Calu3 (cell line): ENCODE results near the gene GPLD1. TPM values are rescaled to one million over a fixed set of nuclear protein-coding genes. Genes with fewer than 3 reads are reported as not detected.
"Not testable (repeated sequence)": the region's sequence is repeated elsewhere in the genome, so short reads cannot be mapped to it uniquely, and the experiment has no call there.

Experiments used
- BruUV-seq: library from RNA; stranded (reverse); fragments of 400-500 nt; replicated peaks from 2 replicates; lab custom pipeline; 2021; lab: Mats Ljungman, UMichigan
- CTCF ChIA-PET: fragments of 300-600 bp; sonication (Branson Sonifier 250); formaldehyde crosslinking; loops from one replicate; lab custom pipeline; 2022; ENCODE audit warnings: antibody characterized with exemption; lab: Charles Lee
- DNase-seq: peaks from one replicate; pipeline ENCODE4 v3.0.0; 2022
- H3K27ac Mint-ChIP-seq: one replicate; pipeline ENCODE4 v1.8.0; 2022; ENCODE audit warnings: mixed read lengths; ENCODE audit not compliant: unreplicated experiment
- H3K27me3 Mint-ChIP-seq: one replicate; pipeline ENCODE4 v1.8.0; 2022; ENCODE audit warnings: mixed read lengths; ENCODE audit not compliant: unreplicated experiment
- H3K36me3 Mint-ChIP-seq: one replicate; pipeline ENCODE4 v1.8.0; 2022; ENCODE audit warnings: mild to moderate bottlenecking, moderate library complexity, mixed read lengths; ENCODE audit not compliant: insufficient read depth, unreplicated experiment
- H3K4me1 Mint-ChIP-seq: one replicate; pipeline ENCODE4 v1.8.0; 2022; ENCODE audit warnings: mild to moderate bottlenecking, low read depth, mixed read lengths; ENCODE audit not compliant: unreplicated experiment
- H3K4me3 Mint-ChIP-seq: one replicate; pipeline ENCODE4 v1.8.0; 2022; ENCODE audit warnings: mild to moderate bottlenecking, low read depth, moderate library complexity, mixed read lengths; ENCODE audit not compliant: unreplicated experiment
- H3K9me3 Mint-ChIP-seq: one replicate; pipeline ENCODE4 v1.8.0; 2022; ENCODE audit warnings: low read depth, mixed read lengths; ENCODE audit not compliant: unreplicated experiment
- CTCF ChIP-seq: fragments of 200-600 bp; IDR thresholded peaks from one replicate; pipeline ENCODE4 v1.8.0; 2022; ENCODE audit warnings: antibody characterized with exemption; ENCODE audit not compliant: unreplicated experiment
- intact Hi-C: fragments of 100-400 bp; cut with micrococcal nuclease; formaldehyde crosslinking; loops from one replicate; pipeline ENCODE4 v1.10.0; 2022; ENCODE audit not compliant: unreplicated experiment
- total RNA-seq: library from RNA; stranded (reverse); gene quantifications from 2 replicates; pipeline ENCODE4 v1.2.3, GENCODE V29; 2022

Gene GPLD1
- total RNA-seq, 1 experiment from 2014 or later, result 3.5 TPM

GRCh38 chr6:24425091-24425490, 64.3 kb downstream of the GPLD1 start:
- no peaks in the 10 kb centered on the region for H3K27me3 Mint-ChIP-seq
- no peak for DNase-seq
- H3K36me3 Mint-ChIP-seq, result peaks cover 37% of the 10 kb centered on the region
- TF ChIP-seq CTCF, result no peak
- H3K4me3 Mint-ChIP-seq, result no peak overlapping the region
- intact Hi-C loops, result no loop called here
- CTCF ChIA-PET, result no interaction called here
- no peaks in the 10 kb centered on the region for H3K9me3 Mint-ChIP-seq
- peaks cover 9% of the 10 kb centered on the region for H3K4me1 Mint-ChIP-seq
- no TSS peak for BruUV-seq
- H3K27ac Mint-ChIP-seq, result no peak overlapping the region

- Mint-ChIP-seq H3K9me3 (no peaks in the 10 kb centered on the region), H3K27ac (no peak overlapping the region), H3K4me1 (no peaks in the 10 kb centered on the region), H3K4me3 (no peak overlapping the region), H3K27me3 (no peaks in the 10 kb centered on the region), H3K36me3 (peaks cover 35% of the 10 kb centered on the region)
- CTCF ChIA-PET, result no interaction called here
- intact Hi-C loops, result no loop called here
- no TSS peak for BruUV-seq
- no peak for DNase-seq
- TF ChIP-seq CTCF, result no peak
Measured at GRCh38 chr6:24419526-24419925, 69.9 kb downstream of the GPLD1 start.

- TF ChIP-seq CTCF, result no peak
- H3K9me3 Mint-ChIP-seq, result no peaks in the 10 kb centered on the region
- intact Hi-C loops, result no loop called here
- peaks cover 31% of the 10 kb centered on the region for H3K36me3 Mint-ChIP-seq
- CTCF ChIA-PET, result no interaction called here
- no peak for DNase-seq
- no peak overlapping the region for H3K4me3 Mint-ChIP-seq
- no peak overlapping the region for H3K27ac Mint-ChIP-seq
- H3K27me3 Mint-ChIP-seq, result no peaks in the 10 kb centered on the region
- no TSS peak for BruUV-seq
- H3K4me1 Mint-ChIP-seq, result no peaks in the 10 kb centered on the region
Measured at GRCh38 chr6:24415753-24416152, 73.6 kb downstream of the GPLD1 start.

GRCh38 chr6:24414531-24414930, 74.8 kb downstream of the GPLD1 start:
- H3K4me1 Mint-ChIP-seq, H3K27ac Mint-ChIP-seq, H3K27me3 Mint-ChIP-seq, H3K9me3 Mint-ChIP-seq, H3K4me3 Mint-ChIP-seq, DNase-seq, CTCF ChIA-PET, BruUV-seq, intact Hi-C loops: not testable (repeated sequence)
- H3K36me3 Mint-ChIP-seq, result peaks cover 37% of the 10 kb centered on the region

GRCh38 chr6:24412294-24412693, 77.1 kb downstream of the GPLD1 start:
- no peak overlapping the region for H3K4me3 Mint-ChIP-seq
- no peak overlapping the region for H3K27ac Mint-ChIP-seq
- peaks cover 42% of the 10 kb centered on the region for H3K36me3 Mint-ChIP-seq
- no TSS peak for BruUV-seq
- intact Hi-C loops, result no loop called here
- CTCF ChIA-PET, result no interaction called here
- no peaks in the 10 kb centered on the region for H3K4me1 Mint-ChIP-seq
- H3K9me3 Mint-ChIP-seq, result no peaks in the 10 kb centered on the region
- no peak for TF ChIP-seq CTCF
- no peak for DNase-seq
- no peaks in the 10 kb centered on the region for H3K27me3 Mint-ChIP-seq
